K562 (cell line): ENCODE data around the gene ABCA7. TPM values are rescaled to one million over a fixed set of nuclear protein-coding genes. Genes with fewer than 3 reads are reported as not detected.

Experiments
- ADNP ChIP-seq: fragments of 200-800 bp; sonication (Bioruptor generic); IDR thresholded peaks from 2 replicates; pipeline ENCODE4 v1.6.1; 2016; ENCODE audit warnings: missing genetic modification characterization, missing compliant biosample characterization
- KDM1A ChIP-seq, 2 experiments: fragments of 450-650 bp; IDR thresholded peaks; 2 replicates each; pipeline ENCODE4 v1.6.1; 2016; ENCODE audit warnings: mild to moderate bottlenecking in 2 of 2
- MCM2 ChIP-seq: fragments of 450-650 bp; IDR thresholded peaks from 2 replicates; pipeline ENCODE4 v1.6.1; 2017; ENCODE audit warnings: low read depth, mild to moderate bottlenecking
- RFX5 ChIP-seq: IDR thresholded peaks from 2 replicates; pipeline ENCODE4 v1.6.1; 2011; ENCODE audit warnings: low read depth, mild to moderate bottlenecking, improper control_type of control experiment, low read length
- SETDB1 ChIP-seq: IDR thresholded peaks from one replicate; pipeline ENCODE4 v1.6.1; 2012; ENCODE audit warnings: low read length, control low read depth, inconsistent platforms
- ZNF133 ChIP-seq: fragments of 250-450 bp; sonication (Bioruptor Pico); IDR thresholded peaks from 2 replicates; pipeline ENCODE4 v1.4.0; 2020; ENCODE audit warnings: mild to moderate bottlenecking
- ZNF586 ChIP-seq: fragments of 450-650 bp; formaldehyde crosslinking; conservative IDR thresholded peaks from 2 replicates; pipeline ENCODE4 v1.4.0; 2020; ENCODE audit warnings: mild to moderate bottlenecking, moderate library complexity
- polyA plus RNA-seq, 8 experiments: library from polyadenylated mRNA; depleted of rRNA in 4 of 8; stranded (reverse) in 5 of 8; unstranded in 3 of 8; fragments of >200 nt; fragmentation: Nextera tagmentation in 2 of 8; fragmentation: Illumina TruSeq in 1 of 8; extraction: Ambion mirVana in 2 of 8; extraction: Trizol in 1 of 8; gene quantifications; 2 replicates each; pipeline versions ENCODE4 v1.2.1 to v1.2.3, GENCODE V29; 2011 to 2014; ENCODE audit warnings: inconsistent platforms in 1 of 8, missing spikeins in 1 of 8
- total RNA-seq, 7 experiments: library from RNA; depleted of rRNA in 6 of 7; stranded (reverse); fragments of >200 nt in 6 of 7; fragmentation: Illumina TruSeq in 2 of 7; extraction: Trizol in 2 of 7; gene quantifications; 2 replicates each; pipeline versions ENCODE4 v1.2.1 to v1.2.3, GENCODE V29; 2011 to 2021; ENCODE audit warnings: low replicate concordance in 1 of 7
- TF ChIP-seq, protein P1 (sequence below): fragments of 450-650 bp; IDR thresholded peaks from 2 replicates; pipeline ENCODE4 v1.6.1; 2016; ENCODE audit warnings: mild to moderate bottlenecking, moderate library complexity
- TF ChIP-seq, protein P2 (sequence below), 2 experiments: fragments of 450-650 bp in 1 of 2; IDR thresholded peaks; 2 replicates each; pipeline ENCODE4 v1.6.1; 2011 to 2017; ENCODE audit warnings: low read depth in 2 of 2, antibody characterized with exemption in 1 of 2, borderline replicate concordance in 1 of 2, low read length in 1 of 2, mild to moderate bottlenecking in 1 of 2, mixed read lengths in 1 of 2; ENCODE audit not compliant: control insufficient read depth in 1 of 2
- TF ChIP-seq, protein P3 (sequence below): fragments of 450-650 bp; IDR thresholded peaks from 2 replicates; pipeline ENCODE4 v1.6.1; 2014; ENCODE audit warnings: low read depth, mild to moderate bottlenecking, moderate library complexity, borderline replicate concordance

Gene ABCA7
- total and polyA plus RNA-seq, 9 of the 15 experiments (the other 6 are each of a cell fraction or from before 2014, with no cell fraction given): 2.3 to 96.1 (median 31.2) TPM

DNA sequence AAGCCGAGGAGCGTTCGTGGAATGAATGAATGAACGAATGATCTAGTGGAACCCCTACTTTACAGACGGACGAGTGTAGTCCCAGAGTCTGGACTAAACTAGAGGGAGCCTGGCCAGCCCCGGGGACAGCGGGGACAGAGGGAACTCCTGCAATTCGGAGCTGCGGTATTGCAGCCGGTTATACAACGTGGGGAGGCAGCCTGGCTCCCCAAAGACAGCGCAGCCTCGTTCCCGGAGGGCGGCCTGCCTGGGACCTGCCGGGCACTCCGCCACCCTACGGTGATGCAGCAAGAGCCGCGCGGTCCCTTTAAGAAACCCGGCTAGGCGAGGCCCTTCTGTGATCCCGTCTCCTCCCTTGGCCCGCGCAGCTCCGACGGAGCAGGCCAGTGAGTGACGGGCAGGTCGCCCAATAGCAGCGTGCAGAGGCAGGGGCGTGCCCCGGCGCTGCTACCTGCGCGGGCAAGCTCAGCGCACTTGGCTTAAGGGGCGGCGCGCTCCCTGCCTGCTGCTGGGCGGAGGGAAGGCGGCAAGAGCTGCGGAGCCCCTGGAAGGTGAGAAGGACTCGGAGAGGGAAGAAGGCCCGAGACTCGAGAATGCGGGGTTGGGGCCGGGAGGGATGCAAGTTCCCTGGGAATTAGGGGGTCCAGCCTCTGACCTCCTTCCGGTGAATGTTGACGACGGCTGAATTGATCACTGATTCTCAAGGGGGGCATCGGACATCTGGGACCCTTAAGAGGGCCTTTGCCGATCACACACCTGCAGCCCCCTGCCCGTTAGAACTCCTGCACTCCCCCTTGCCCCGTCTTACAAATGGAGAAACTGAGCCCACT, at the start of gene ABCA7 (continued):
- TF ChIP-seq, protein P1, sequence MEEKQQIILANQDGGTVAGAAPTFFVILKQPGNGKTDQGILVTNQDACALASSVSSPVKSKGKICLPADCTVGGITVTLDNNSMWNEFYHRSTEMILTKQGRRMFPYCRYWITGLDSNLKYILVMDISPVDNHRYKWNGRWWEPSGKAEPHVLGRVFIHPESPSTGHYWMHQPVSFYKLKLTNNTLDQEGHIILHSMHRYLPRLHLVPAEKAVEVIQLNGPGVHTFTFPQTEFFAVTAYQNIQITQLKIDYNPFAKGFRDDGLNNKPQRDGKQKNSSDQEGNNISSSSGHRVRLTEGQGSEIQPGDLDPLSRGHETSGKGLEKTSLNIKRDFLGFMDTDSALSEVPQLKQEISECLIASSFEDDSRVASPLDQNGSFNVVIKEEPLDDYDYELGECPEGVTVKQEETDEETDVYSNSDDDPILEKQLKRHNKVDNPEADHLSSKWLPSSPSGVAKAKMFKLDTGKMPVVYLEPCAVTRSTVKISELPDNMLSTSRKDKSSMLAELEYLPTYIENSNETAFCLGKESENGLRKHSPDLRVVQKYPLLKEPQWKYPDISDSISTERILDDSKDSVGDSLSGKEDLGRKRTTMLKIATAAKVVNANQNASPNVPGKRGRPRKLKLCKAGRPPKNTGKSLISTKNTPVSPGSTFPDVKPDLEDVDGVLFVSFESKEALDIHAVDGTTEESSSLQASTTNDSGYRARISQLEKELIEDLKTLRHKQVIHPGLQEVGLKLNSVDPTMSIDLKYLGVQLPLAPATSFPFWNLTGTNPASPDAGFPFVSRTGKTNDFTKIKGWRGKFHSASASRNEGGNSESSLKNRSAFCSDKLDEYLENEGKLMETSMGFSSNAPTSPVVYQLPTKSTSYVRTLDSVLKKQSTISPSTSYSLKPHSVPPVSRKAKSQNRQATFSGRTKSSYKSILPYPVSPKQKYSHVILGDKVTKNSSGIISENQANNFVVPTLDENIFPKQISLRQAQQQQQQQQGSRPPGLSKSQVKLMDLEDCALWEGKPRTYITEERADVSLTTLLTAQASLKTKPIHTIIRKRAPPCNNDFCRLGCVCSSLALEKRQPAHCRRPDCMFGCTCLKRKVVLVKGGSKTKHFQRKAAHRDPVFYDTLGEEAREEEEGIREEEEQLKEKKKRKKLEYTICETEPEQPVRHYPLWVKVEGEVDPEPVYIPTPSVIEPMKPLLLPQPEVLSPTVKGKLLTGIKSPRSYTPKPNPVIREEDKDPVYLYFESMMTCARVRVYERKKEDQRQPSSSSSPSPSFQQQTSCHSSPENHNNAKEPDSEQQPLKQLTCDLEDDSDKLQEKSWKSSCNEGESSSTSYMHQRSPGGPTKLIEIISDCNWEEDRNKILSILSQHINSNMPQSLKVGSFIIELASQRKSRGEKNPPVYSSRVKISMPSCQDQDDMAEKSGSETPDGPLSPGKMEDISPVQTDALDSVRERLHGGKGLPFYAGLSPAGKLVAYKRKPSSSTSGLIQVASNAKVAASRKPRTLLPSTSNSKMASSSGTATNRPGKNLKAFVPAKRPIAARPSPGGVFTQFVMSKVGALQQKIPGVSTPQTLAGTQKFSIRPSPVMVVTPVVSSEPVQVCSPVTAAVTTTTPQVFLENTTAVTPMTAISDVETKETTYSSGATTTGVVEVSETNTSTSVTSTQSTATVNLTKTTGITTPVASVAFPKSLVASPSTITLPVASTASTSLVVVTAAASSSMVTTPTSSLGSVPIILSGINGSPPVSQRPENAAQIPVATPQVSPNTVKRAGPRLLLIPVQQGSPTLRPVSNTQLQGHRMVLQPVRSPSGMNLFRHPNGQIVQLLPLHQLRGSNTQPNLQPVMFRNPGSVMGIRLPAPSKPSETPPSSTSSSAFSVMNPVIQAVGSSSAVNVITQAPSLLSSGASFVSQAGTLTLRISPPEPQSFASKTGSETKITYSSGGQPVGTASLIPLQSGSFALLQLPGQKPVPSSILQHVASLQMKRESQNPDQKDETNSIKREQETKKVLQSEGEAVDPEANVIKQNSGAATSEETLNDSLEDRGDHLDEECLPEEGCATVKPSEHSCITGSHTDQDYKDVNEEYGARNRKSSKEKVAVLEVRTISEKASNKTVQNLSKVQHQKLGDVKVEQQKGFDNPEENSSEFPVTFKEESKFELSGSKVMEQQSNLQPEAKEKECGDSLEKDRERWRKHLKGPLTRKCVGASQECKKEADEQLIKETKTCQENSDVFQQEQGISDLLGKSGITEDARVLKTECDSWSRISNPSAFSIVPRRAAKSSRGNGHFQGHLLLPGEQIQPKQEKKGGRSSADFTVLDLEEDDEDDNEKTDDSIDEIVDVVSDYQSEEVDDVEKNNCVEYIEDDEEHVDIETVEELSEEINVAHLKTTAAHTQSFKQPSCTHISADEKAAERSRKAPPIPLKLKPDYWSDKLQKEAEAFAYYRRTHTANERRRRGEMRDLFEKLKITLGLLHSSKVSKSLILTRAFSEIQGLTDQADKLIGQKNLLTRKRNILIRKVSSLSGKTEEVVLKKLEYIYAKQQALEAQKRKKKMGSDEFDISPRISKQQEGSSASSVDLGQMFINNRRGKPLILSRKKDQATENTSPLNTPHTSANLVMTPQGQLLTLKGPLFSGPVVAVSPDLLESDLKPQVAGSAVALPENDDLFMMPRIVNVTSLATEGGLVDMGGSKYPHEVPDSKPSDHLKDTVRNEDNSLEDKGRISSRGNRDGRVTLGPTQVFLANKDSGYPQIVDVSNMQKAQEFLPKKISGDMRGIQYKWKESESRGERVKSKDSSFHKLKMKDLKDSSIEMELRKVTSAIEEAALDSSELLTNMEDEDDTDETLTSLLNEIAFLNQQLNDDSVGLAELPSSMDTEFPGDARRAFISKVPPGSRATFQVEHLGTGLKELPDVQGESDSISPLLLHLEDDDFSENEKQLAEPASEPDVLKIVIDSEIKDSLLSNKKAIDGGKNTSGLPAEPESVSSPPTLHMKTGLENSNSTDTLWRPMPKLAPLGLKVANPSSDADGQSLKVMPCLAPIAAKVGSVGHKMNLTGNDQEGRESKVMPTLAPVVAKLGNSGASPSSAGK: no peak
- TF ChIP-seq, protein P2, sequence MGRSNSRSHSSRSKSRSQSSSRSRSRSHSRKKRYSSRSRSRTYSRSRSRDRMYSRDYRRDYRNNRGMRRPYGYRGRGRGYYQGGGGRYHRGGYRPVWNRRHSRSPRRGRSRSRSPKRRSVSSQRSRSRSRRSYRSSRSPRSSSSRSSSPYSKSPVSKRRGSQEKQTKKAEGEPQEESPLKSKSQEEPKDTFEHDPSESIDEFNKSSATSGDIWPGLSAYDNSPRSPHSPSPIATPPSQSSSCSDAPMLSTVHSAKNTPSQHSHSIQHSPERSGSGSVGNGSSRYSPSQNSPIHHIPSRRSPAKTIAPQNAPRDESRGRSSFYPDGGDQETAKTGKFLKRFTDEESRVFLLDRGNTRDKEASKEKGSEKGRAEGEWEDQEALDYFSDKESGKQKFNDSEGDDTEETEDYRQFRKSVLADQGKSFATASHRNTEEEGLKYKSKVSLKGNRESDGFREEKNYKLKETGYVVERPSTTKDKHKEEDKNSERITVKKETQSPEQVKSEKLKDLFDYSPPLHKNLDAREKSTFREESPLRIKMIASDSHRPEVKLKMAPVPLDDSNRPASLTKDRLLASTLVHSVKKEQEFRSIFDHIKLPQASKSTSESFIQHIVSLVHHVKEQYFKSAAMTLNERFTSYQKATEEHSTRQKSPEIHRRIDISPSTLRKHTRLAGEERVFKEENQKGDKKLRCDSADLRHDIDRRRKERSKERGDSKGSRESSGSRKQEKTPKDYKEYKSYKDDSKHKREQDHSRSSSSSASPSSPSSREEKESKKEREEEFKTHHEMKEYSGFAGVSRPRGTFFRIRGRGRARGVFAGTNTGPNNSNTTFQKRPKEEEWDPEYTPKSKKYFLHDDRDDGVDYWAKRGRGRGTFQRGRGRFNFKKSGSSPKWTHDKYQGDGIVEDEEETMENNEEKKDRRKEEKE (IDR thresholded peaks at IDR 0.05; ENCODE audit: borderline replicate concordance in 1 of 2, control insufficient read depth in 1 of 2, low read depth in 2 of 2, low read length in 1 of 2): no peak
- TF ChIP-seq ZNF133 (no peak), ZNF586 (CRISPR knock-in tag) (no peak), SETDB1 (no peak), ADNP (tag) (no peak), KDM1A (IDR thresholded peaks at IDR 0.05) (no peak), MCM2 (no peak), RFX5 (no peak)
- TF ChIP-seq, protein P3, sequence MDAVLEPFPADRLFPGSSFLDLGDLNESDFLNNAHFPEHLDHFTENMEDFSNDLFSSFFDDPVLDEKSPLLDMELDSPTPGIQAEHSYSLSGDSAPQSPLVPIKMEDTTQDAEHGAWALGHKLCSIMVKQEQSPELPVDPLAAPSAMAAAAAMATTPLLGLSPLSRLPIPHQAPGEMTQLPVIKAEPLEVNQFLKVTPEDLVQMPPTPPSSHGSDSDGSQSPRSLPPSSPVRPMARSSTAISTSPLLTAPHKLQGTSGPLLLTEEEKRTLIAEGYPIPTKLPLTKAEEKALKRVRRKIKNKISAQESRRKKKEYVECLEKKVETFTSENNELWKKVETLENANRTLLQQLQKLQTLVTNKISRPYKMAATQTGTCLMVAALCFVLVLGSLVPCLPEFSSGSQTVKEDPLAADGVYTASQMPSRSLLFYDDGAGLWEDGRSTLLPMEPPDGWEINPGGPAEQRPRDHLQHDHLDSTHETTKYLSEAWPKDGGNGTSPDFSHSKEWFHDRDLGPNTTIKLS: no peak
